GM12801 (cell line): ENCODE data around the gene AK4.

Experiments
- TF ChIP-seq, protein P1 (sequence below): IDR thresholded peaks from one replicate; pipeline ENCODE4 v1.5.1; 2011; ENCODE audit warnings: control low read depth; ENCODE audit not compliant: insufficient read length; ENCODE audit errors: extremely low read depth

Gene AK4

GRCh38 chr1:65147424-65148177, 402 bp upstream of the AK4 start:
- TF ChIP-seq, protein P1, sequence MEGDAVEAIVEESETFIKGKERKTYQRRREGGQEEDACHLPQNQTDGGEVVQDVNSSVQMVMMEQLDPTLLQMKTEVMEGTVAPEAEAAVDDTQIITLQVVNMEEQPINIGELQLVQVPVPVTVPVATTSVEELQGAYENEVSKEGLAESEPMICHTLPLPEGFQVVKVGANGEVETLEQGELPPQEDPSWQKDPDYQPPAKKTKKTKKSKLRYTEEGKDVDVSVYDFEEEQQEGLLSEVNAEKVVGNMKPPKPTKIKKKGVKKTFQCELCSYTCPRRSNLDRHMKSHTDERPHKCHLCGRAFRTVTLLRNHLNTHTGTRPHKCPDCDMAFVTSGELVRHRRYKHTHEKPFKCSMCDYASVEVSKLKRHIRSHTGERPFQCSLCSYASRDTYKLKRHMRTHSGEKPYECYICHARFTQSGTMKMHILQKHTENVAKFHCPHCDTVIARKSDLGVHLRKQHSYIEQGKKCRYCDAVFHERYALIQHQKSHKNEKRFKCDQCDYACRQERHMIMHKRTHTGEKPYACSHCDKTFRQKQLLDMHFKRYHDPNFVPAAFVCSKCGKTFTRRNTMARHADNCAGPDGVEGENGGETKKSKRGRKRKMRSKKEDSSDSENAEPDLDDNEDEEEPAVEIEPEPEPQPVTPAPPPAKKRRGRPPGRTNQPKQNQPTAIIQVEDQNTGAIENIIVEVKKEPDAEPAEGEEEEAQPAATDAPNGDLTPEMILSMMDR = no peak

DNA sequence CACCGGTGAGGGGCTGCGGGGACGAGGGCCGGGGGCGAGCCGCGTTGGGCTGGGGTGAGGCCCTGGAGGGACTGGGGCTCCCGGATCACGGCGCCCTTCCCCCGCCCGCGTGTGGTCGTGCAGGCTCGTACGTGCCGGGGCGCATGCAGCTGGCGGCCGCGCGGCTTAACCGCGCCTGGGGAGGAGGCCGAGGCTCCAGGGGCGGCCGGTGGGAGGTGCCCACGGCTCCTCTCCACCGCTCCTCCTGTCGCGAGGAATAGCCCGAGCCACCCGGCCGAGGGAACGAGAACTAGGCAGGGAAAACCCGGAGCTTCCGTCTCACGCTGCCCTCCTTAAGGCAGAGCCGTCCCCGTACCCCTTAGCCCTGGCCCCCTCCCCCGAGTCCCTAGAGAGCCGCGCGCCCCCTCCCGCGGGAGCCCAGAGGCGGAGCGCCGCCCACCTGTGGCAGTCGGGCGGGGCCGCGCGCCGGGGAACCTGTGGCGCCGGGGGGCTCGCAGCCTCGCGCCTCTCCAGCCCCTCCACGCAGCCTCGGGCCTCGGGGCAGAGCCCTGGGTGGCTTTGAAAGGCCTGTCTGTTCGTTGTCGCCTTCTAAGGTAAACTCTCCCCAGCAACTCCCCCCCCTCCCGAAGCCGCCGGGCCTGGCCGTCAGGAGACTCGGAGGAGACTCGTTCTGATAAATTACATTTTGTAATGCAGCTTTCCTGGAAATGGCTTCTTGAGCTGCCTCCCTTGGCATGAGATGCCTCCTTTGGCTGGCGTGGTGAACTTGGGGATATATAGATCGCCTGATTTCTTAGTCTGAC, 746 bp downstream of the AK4 start:
- TF ChIP-seq, protein P1 = no peak

DNA sequence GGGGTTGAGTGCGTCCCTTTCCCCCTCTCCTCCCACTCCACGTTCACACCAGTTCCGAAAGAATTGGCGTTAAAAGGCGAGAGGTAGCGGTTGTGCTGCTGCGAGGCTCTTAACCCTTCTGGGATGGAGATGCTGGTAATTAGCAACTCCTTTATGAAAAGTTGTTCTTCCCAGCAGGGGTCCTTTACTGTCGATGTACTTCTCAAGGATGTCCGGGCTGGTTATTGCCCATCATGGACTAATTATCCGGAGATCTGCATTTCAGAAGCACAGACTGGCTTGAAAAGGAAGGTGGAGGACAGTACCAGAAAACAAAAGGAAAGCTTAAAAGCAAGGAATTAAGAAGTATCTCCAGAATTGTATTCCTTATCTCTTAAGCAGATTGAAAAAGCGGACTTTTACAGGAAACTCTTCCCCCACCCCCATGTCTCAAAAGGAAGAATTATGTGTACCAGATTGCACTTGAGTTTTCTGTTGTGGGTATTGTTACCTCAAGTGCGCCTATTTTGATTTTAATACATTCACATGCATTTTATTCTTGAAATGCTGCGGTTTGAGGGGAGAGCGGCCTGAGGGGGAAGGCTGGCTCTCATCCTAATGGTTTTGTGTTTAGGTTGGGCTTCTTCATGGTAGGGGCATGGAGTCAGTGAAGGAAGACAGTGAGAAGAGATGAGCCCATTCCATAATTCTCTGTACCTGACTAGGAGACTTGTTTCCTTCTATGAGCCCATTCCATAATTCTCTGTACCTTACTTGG, 1.5 kb downstream of the AK4 start:
- TF ChIP-seq, protein P1 = no peak

GRCh38 chr1:65150108-65150463, 2.1 kb downstream of the AK4 start:
- TF ChIP-seq, protein P1 = no peak

- TF ChIP-seq, protein P1 = no peak
These were observed 2.7 kb downstream of the AK4 start for GRCh38 chr1:65150583-65151263.

DNA sequence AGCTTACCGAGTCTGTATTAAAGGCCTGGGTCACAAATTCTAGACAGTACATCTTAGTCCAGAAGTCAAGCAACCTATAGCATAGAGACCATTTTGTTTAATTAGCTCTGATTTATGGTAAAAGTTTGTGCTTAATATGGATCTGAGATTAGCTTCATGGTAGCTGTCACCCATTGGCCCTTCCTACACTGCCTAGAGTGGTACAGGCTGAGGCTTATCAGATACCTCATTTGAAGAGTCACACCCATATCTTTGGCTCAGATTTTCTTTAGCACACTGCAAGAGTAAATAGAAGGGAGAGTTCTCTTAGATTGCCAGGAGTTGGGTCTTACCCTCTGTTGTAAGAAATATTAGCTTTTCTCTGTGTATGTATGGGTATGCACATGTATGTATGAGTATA, 3.6 kb downstream of the AK4 start:
- TF ChIP-seq, protein P1 = no peak

DNA sequence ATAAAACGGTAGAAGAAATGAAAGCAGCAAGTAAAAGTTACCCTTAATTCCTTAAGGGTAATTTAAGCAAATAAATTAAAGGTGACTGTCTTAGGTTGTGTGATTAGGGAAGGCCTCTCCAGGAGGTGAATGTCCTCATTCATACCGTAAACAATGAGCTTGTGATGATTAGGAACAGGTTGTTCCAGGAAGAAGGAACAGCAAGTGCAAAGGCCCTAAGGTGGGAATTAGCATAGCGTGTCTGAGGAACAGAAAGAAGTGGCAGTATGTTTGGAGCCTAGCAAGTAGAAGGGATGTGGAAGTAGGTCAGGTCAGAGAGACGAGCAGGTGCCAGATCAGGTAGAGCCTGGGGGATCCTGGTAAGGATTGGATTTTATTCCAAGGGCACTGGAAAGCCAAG, 5.6 kb downstream of the AK4 start:
- TF ChIP-seq, protein P1 = no peak
